ENCODE data around the gene ARHGEF9. TPM values are rescaled to one million over a fixed set of nuclear protein-coding genes. Genes with fewer than 3 reads are reported as not detected.

The ARHGEF9 gene
- total and polyA plus RNA-seq, 2 of the 8 experiments (the other 6 are each of a cell fraction or from before 2014, with no cell fraction given): 28.7 to 31.8 TPM

GRCh38 chrX:63720293-63720692 is 64.7 kb downstream of the ARHGEF9 start:
- Histone ChIP-seq H3K4me3 (ENCODE audit: extremely low read depth in 1 of 4, insufficient read depth in 2 of 4, low read depth in 3 of 4, low read length in 4 of 4) (no peak overlapping the region), H3K56ac (replicated peaks; ENCODE audit: insufficient read length, low read depth, low read length) (no peak overlapping the region), H4K5ac (ENCODE audit: insufficient read length, low read depth, low read length) (no peak overlapping the region), H3K4me1 (replicated peaks in 1 of 4; ENCODE audit: control insufficient read depth in 3 of 4, insufficient read depth in 4 of 4, low read length in 3 of 4) (peaks cover 0 to 5% (median 2%) of the 10 kb centered on the region in 4 experiments; a peak in 3 of 7 replicates), H3K23me2 (ENCODE audit: low read depth, low read length) (no peaks in the 10 kb centered on the region), H3K36me3 (ENCODE audit: control insufficient read depth in 2 of 4, insufficient read depth in 4 of 4, low read length in 3 of 4) (peaks cover 0 to 7% (median 3%) of the 10 kb centered on the region in 4 experiments; a peak in 4 of 8 replicates), H3K79me1 (ENCODE audit: low read depth, low read length) (0 out of 2 replicates have a peak, but pooled peaks cover under 1% of the 10 kb centered on the region), H3K23ac (ENCODE audit: insufficient read length) (no peak overlapping the region), H3K9ac (replicated peaks in 1 of 4; ENCODE audit: extremely low read depth in 1 of 4, low read depth in 3 of 4, low read length in 3 of 4) (no peak overlapping the region), H3K27ac (ENCODE audit: low read depth, low read length) (no peak overlapping the region), H3K9me3 (ENCODE audit: insufficient read depth in 2 of 2, low read depth in 1 of 2, low read length in 1 of 2) (no peaks in the 10 kb centered on the region), H2BK5ac (ENCODE audit: low read depth, low read length) (no peak overlapping the region), H2AK5ac (ENCODE audit: low read depth, low read length) (no peak overlapping the region), H3K14ac (ENCODE audit: insufficient read length) (no peak overlapping the region), H4K20me1 (replicated peaks in 1 of 2; ENCODE audit: control insufficient read depth in 1 of 2, insufficient read depth in 2 of 2, low read length in 2 of 2) (peaks cover 0 to 3% of the 10 kb centered on the region in 2 experiments), H3K79me2 (ENCODE audit: control insufficient read depth in 1 of 2, insufficient read depth in 2 of 2, low read length in 2 of 2) (peaks cover 0 to 1% of the 10 kb centered on the region in 2 experiments; a peak in 1 of 4 replicates), H3K27me3 (replicated peaks in 1 of 4; ENCODE audit: control insufficient read depth in 3 of 4, extremely low read depth in 1 of 4, insufficient read depth in 3 of 4, low read length in 3 of 4) (no peaks in the 10 kb centered on the region), H2BK120ac (replicated peaks; ENCODE audit: low read depth, low read length) (no peak overlapping the region), H4K8ac (ENCODE audit: extremely low read depth, insufficient read depth, low read length) (no peak overlapping the region), H3K4ac (replicated peaks; ENCODE audit: insufficient read length, low read depth, low read length) (no peak overlapping the region), H3K18ac (ENCODE audit: extremely low read depth, low read length) (no peak overlapping the region), H2BK15ac (ENCODE audit: low read length) (no peak overlapping the region), H2BK20ac (ENCODE audit: low read length) (no peak overlapping the region), H2AFZ (ENCODE audit: low read length) (no peak overlapping the region), H2BK12ac (ENCODE audit: low read depth, low read length) (no peak overlapping the region), H4K91ac (replicated peaks; ENCODE audit: insufficient read length, low read length) (no peak overlapping the region), H3K4me2 (ENCODE audit: insufficient read depth in 1 of 2, low read depth in 2 of 2, low read length in 2 of 2) (no peak overlapping the region)
- ChIA-PET CTCF (ENCODE audit: partially characterized antibody) (no interaction called here), POLR2A (ENCODE audit: partially characterized antibody) (no interaction called here)
- FAIRE-seq (no peak), DNase-seq (ENCODE audit: low read depth in 1 of 2, low spot score in 2 of 2) (no peak)
- 91% methylated on average over 1 of the region's 1 CpG; no CpG with 5 or more reads in 1 of the 2 experiments for WGBS, 2 experiments (ENCODE audit: extremely low coverage in 1 of 2, insufficient coverage in 1 of 2, insufficient read length in 1 of 2, insufficient replicate concordance in 2 of 2, low coverage in 1 of 2, low lambda C conversion rate in 2 of 2, missing lambda C conversion rate in 1 of 2)
- TF ChIP-seq TEAD4 (IDR thresholded peaks at IDR 0.05; ENCODE audit: low read depth, low read length) (no peak), SIN3A (conservative IDR thresholded peaks at IDR 0.05 in 1 of 2, IDR thresholded peaks at IDR 0.05 in 1 of 2; ENCODE audit: low read depth in 1 of 2, low read length in 2 of 2) (no peak), JUN (IDR thresholded peaks at IDR 0.05; ENCODE audit: low read depth, low read length) (no peak), BACH1 (IDR thresholded peaks at IDR 0.05; ENCODE audit: low read length) (no peak), SP1 (IDR thresholded peaks at IDR 0.05; ENCODE audit: low read depth, low read length) (no peak), SIX5 (IDR thresholded peaks at IDR 0.05; ENCODE audit: low read depth, low read length) (no peak), SRF (IDR thresholded peaks at IDR 0.05; ENCODE audit: low read depth, low read length) (no peak), BRCA1 (IDR thresholded peaks at IDR 0.05; ENCODE audit: low read depth, low read length) (no peak), YY1 (IDR thresholded peaks at IDR 0.05; ENCODE audit: low read depth, low read length) (no peak), POU5F1 (IDR thresholded peaks at IDR 0.05; ENCODE audit: low read depth, low read length) (no peak), SP4 (IDR thresholded peaks at IDR 0.05; ENCODE audit: low read length) (no peak), E2F6 (IDR thresholded peaks at IDR 0.05) (no peak), EZH2 (IDR thresholded peaks at IDR 0.05; ENCODE audit: low read depth, low read length, severe bottlenecking) (no peak), MAX (IDR thresholded peaks at IDR 0.05) (no peak), SUZ12 (IDR thresholded peaks at IDR 0.05; ENCODE audit: low read length) (no peak)
